ENCODE results near the gene UBE2U.
"Not testable (repeated sequence)": the region's sequence is repeated elsewhere in the genome, so short reads cannot be mapped to it uniquely, and the experiment has no call there.

Gene UBE2U

GRCh38 chr1:64200064-64200463 lies 3.4 kb upstream of the UBE2U start:
- no peak overlapping the region for H3K4me3 ChIP-seq (ENCODE audit: low read depth, low read length)

DNA sequence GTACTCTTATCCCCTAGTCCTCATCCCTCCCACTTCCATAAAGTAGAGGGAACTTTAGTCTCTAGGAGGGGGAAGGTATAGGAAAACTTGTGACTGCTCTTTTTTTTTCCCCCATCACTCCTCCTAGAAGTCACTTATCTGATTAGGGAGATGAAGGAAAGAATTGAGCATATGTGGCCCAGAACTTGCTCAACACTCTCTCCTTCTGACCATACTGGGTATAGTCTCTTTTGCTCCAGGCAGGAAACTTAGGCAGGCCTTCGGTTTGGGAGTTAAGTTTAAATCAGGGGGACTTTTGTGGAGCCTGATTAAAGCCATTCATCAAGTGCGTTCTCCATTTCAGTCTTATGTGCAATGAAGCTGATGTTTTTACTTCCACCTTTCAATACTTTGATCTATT lies 5.8 kb downstream of the UBE2U start:
- TF ChIP-seq, protein P1, sequence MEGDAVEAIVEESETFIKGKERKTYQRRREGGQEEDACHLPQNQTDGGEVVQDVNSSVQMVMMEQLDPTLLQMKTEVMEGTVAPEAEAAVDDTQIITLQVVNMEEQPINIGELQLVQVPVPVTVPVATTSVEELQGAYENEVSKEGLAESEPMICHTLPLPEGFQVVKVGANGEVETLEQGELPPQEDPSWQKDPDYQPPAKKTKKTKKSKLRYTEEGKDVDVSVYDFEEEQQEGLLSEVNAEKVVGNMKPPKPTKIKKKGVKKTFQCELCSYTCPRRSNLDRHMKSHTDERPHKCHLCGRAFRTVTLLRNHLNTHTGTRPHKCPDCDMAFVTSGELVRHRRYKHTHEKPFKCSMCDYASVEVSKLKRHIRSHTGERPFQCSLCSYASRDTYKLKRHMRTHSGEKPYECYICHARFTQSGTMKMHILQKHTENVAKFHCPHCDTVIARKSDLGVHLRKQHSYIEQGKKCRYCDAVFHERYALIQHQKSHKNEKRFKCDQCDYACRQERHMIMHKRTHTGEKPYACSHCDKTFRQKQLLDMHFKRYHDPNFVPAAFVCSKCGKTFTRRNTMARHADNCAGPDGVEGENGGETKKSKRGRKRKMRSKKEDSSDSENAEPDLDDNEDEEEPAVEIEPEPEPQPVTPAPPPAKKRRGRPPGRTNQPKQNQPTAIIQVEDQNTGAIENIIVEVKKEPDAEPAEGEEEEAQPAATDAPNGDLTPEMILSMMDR (IDR thresholded peaks at IDR 0.05; ENCODE audit: low read depth, low read length) = no peak
- no peak overlapping the region for H3K4me3 ChIP-seq (ENCODE audit: low read depth, low read length)

More at GRCh38 chr1:64200064-64200463, 3.4 kb upstream of the UBE2U start:
- TF ChIP-seq, protein P1 (IDR thresholded peaks at IDR 0.05; ENCODE audit: low read depth, low read length) = no peak

DNA sequence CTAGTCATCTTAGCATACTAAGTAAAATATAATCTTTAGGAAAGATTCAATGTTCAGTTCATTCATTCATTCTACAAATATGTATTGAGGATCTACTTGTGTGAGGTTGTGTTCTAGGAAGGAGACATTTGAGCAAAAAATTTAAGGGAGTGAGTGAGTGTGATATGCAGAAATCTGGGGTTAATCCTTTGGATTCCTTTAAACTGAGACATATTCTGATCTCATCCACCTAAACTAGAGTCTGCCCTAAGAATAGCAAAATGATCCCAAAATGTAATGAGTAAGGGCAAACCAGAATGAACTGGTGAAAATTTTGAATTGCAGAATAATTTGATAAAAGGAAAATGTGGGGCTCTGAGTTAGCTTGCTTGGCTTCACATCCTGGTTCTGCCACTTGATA lies 8.6 kb downstream of the UBE2U start:
- TF ChIP-seq, protein P1 (IDR thresholded peaks at IDR 0.05; ENCODE audit: low read depth, low read length) = no peak
- H3K4me3 ChIP-seq (ENCODE audit: low read depth, low read length) = no peak overlapping the region

DNA sequence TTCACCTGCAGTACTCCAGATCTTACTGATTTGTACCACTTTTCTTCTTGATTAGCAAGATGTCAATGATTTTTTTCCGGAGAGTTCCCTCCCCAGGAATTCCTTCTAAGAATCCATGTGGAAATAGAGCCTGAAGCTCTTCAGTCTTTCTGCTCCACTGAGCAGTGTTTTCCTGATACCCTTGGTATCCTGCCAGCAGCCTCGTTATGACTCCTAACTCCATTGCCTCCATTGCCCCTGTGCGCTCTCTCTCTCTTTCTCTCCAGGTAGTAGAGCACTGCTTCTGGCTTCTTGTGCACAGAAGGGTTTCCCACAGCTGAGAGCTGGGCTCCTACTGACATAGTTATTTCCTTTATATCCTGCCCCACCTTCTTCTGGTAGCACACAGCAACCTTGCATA lies 12.2 kb downstream of the UBE2U start:
- TF ChIP-seq, protein P1 (IDR thresholded peaks at IDR 0.05; ENCODE audit: low read depth, low read length) = no peak
- no peak overlapping the region for H3K4me3 ChIP-seq (ENCODE audit: low read depth, low read length)

- TF ChIP-seq, protein P1 (IDR thresholded peaks at IDR 0.05; ENCODE audit: low read depth, low read length) = no peak
- no peak overlapping the region for H3K4me3 ChIP-seq (ENCODE audit: low read depth, low read length)
Measured at GRCh38 chr1:64220241-64220640, 16.8 kb downstream of the UBE2U start.

DNA sequence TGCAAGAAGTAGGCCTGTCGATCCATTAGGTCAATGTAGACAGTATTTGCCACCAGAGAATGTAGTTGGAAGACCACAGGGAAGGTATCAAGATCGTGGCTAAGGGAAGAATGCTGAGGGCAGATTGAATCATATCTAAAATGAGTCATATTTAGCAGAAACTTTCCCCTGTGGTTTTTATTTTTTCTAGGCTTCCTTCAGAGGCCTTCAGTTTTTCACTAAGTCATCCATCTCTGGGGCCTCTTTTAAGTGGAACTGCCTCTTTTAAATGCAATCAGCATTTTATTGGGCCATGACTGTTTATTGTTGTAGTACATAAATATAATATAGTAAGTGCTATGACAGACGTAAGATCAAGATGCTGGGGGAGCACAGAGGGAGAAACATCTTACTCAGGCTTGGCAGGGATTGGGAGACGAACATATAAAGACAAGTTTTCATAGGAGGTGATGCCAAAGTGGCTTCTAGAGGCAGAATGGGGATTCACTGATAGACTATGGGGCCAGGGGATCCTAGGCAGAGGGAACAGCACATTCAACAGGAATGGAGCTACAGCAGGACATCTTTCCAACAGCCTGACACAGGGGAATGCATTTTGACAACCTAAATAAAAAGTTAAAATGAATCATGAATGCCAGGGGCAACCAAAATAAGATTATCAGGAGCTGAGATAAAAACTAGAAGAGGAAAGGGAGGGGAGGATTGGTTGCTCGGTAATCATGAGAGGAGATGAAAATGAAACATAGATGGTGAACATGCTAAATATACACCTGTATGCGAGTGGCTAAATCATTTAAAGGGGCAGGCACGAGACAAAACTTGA lies 20.1 kb downstream of the UBE2U start:
- TF ChIP-seq, protein P1 (IDR thresholded peaks at IDR 0.05; ENCODE audit: low read depth, low read length) = no peak
- H3K4me3 ChIP-seq (ENCODE audit: low read depth, low read length) = no peak overlapping the region

DNA sequence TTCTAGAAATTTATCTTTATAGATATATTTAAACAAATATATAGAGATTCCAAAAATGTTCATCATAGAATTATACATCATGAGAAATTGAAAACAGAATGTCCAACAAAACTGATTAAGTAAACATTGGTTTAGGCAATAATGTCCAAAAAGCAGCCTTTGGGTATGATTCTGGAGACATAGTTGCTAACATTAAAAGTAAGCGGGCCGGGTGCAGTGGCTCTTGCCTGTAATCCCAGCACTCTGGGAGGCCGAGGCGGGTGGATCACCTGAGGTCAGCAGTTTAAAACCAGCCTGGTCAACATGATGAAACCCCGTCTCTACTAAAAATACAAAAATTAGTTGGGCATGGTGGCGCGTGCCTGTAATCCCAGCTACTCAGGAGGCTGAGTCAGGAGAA lies 20.8 kb downstream of the UBE2U start:
- not testable (repeated sequence) for H3K4me3 ChIP-seq (ENCODE audit: low read depth, low read length)
